Progenitor cell of endocrine pancreas (in vitro differentiated cells): ENCODE measurements around the gene C1QTNF3. TPM values are rescaled to one million over a fixed set of nuclear protein-coding genes. Genes with fewer than 3 reads are reported as not detected.

Experiments used
- DNase-seq: peaks from one replicate; pipeline ENCODE4 v3.0.0; 2021; ENCODE audit warnings: low spot score; ENCODE audit not compliant: unreplicated experiment
- H3K27ac Mint-ChIP-seq: 2 replicates; pipeline ENCODE4 v1.8.0; 2021; ENCODE audit warnings: mild to moderate bottlenecking, moderate library complexity, mixed read lengths
- H3K27me3 Mint-ChIP-seq: 2 replicates; pipeline ENCODE4 v1.8.0; 2021; ENCODE audit warnings: mixed read lengths
- H3K36me3 Mint-ChIP-seq: 2 replicates; pipeline ENCODE4 v1.8.0; 2022; ENCODE audit warnings: mixed read lengths; ENCODE audit not compliant: insufficient read depth
- H3K4me1 Mint-ChIP-seq: 2 replicates; pipeline ENCODE4 v1.8.0; 2021; ENCODE audit warnings: low read depth, mixed read lengths
- H3K4me3 Mint-ChIP-seq: 2 replicates; pipeline ENCODE4 v1.8.0; 2021; ENCODE audit warnings: low read depth, mild to moderate bottlenecking, moderate library complexity, mixed read lengths
- H3K9me3 Mint-ChIP-seq: 2 replicates; pipeline ENCODE4 v1.8.0; 2021; ENCODE audit warnings: low read depth, mixed read lengths
- total RNA-seq: library from RNA; stranded (reverse); gene quantifications from 2 replicates; pipeline ENCODE4 v1.2.1, GENCODE V29; 2021
- TF ChIP-seq, protein P1 (sequence below): fragments of 200-600 bp; sonication (generic); IDR thresholded peaks from one replicate; pipeline ENCODE4 v1.5.0; 2021; ENCODE audit warnings: antibody characterized with exemption, mild to moderate bottlenecking; ENCODE audit not compliant: unreplicated experiment

The C1QTNF3 gene
- total RNA-seq, 1 donor from 2014 or later, result 9.6 TPM

DNA sequence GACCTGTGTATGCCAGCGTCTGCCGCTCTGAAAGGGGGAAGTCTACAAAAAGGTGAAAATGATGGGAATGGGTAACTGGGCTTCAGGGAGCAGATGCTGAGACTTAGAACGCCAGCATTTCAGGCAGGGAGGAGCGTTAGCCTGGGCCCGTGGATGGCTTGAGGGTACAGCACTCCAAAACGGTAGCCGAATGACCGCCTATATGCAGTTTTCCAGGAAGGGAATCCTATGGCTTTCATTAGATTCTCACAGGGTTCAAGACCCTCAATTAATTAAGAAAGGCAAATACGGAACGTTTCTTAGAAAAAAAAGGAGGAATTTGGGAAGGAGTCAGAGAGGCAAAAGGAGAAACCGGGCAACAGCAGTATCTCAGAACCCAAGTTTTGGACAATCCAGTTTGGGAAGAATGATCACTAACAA is 35.8 kb downstream of the C1QTNF3 start:
- TF ChIP-seq, protein P1, sequence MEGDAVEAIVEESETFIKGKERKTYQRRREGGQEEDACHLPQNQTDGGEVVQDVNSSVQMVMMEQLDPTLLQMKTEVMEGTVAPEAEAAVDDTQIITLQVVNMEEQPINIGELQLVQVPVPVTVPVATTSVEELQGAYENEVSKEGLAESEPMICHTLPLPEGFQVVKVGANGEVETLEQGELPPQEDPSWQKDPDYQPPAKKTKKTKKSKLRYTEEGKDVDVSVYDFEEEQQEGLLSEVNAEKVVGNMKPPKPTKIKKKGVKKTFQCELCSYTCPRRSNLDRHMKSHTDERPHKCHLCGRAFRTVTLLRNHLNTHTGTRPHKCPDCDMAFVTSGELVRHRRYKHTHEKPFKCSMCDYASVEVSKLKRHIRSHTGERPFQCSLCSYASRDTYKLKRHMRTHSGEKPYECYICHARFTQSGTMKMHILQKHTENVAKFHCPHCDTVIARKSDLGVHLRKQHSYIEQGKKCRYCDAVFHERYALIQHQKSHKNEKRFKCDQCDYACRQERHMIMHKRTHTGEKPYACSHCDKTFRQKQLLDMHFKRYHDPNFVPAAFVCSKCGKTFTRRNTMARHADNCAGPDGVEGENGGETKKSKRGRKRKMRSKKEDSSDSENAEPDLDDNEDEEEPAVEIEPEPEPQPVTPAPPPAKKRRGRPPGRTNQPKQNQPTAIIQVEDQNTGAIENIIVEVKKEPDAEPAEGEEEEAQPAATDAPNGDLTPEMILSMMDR, result no peak
- Mint-ChIP-seq H3K36me3 (peaks cover 20% of the 10 kb centered on the region), H3K27me3 (no peaks in the 10 kb centered on the region), H3K9me3 (peaks cover 9% of the 10 kb centered on the region), H3K4me1 (peaks cover 45% of the 10 kb centered on the region), H3K27ac (peak overlapping the region; percentile 97), H3K4me3 (peak overlapping the region; percentile 87)
- DNase-seq, result no peak

DNA sequence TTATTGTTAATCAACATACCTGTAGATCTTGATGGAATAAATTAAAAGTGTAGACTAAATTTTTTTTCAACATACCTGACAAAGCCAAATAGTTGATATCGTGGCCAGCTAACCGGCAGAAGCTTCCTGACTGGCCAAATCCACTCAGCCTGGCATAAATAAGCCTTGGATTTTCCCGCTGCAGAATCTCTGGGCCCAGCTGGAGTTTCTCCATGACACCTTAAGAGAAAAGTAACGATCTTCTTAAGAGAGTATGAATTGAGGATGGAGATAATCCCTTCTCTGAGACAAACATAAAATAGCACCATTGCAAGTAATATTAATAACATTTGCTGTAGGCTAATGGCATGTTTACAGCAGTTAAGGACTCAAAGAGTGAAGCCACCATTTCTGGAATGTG is 37.3 kb downstream of the C1QTNF3 start:
- H3K27me3 Mint-ChIP-seq, result no peaks in the 10 kb centered on the region
- no peak overlapping the region for H3K27ac Mint-ChIP-seq
- H3K4me1 Mint-ChIP-seq, result peaks cover 56% of the 10 kb centered on the region
- TF ChIP-seq, protein P1, result no peak
- H3K36me3 Mint-ChIP-seq, result peaks cover 20% of the 10 kb centered on the region
- peaks cover 9% of the 10 kb centered on the region for H3K9me3 Mint-ChIP-seq
- DNase-seq, result no peak
- H3K4me3 Mint-ChIP-seq, result peak overlapping the region; percentile 39

GRCh38 chr5:34005211-34005610 is 37.8 kb downstream of the C1QTNF3 start:
- H3K4me3 Mint-ChIP-seq, result no peak overlapping the region

GRCh38 chr5:34003941-34004340 is 39.1 kb downstream of the C1QTNF3 start:
- Mint-ChIP-seq H3K9me3 (no peaks in the 10 kb centered on the region), H3K27ac (peak overlapping the region; percentile 54), H3K4me3 (no peak overlapping the region), H3K4me1 (peaks cover 52% of the 10 kb centered on the region), H3K27me3 (no peaks in the 10 kb centered on the region), H3K36me3 (peaks cover 19% of the 10 kb centered on the region)
- TF ChIP-seq, protein P1, result no peak
- DNase-seq, result no peak

More at GRCh38 chr5:34005211-34005610, 37.8 kb downstream of the C1QTNF3 start:
- no peak for DNase-seq
- H3K27me3 Mint-ChIP-seq, result no peaks in the 10 kb centered on the region
- H3K27ac Mint-ChIP-seq, result no peak overlapping the region
- peaks cover 6% of the 10 kb centered on the region for H3K9me3 Mint-ChIP-seq
- peaks cover 17% of the 10 kb centered on the region for H3K36me3 Mint-ChIP-seq
- H3K4me1 Mint-ChIP-seq, result peaks cover 54% of the 10 kb centered on the region
- TF ChIP-seq, protein P1, result no peak

DNA sequence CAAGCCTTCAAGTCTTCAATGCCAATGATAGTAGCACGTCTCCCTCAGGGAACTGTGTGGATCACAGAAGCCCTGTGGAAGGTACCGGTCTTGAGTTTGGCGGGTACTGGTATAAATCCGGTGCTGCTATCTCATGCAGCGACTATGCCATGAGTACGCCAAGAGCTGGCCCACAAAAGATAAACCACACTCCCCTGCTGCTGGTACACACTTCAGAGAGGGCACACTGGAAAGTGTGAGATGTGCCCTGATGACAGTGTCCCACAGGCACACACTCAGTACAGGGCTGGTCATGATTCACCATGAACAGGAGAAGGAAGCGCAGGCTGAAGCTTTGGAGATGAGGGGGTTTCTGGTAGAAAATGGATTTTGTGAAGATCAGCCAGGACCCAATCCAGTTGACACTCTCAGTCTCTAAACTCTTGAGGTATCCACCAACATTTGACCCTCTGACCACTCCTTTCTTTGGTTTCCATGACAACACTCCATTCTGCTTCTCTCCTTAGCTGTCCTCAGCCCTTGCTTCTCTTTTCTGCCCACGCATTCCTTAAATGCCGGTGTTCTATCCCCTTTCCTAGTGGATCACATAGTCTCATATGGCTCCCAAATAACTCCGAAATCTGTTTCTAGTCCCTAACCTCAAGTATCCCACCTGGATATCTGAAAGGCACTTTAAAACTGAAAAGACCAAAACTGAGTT is 40.2 kb downstream of the C1QTNF3 start:
- TF ChIP-seq, protein P1, result no peak
- no peak for DNase-seq
- Mint-ChIP-seq H3K4me1 (peaks cover 48% of the 10 kb centered on the region), H3K27ac (peak overlapping the region; percentile 76), H3K27me3 (no peaks in the 10 kb centered on the region), H3K9me3 (no peaks in the 10 kb centered on the region), H3K4me3 (no peak overlapping the region), H3K36me3 (peaks cover 25% of the 10 kb centered on the region)
